ENCODE data around the gene GRK5.
A peak's percentile ranks its signal among the peaks of the same experiment; 100 is the strongest.

Gene GRK5

DNA sequence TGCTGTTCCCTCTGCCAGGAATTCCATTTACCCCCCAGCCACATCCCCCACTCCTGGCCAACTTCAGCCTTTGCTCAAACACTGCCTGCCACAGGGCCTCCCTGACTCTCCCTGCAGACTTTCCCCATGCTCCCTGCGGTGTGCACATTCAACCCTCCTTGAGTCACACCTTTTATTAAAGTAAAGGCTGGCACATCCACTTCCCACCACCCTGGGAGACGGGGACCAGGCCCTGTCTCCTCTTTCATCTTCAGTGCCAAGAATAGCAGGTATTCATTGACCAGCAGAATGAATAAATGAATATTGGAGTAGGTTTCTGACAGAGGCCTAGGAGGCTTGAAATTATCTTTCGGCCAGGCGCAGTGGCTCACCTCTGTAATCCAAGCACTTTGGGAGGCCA is 91.4 kb downstream of the GRK5 start:
- TF ChIP-seq CTCF (conservative IDR thresholded peaks at IDR 0.05): no peak
- H3K27ac ChIP-seq: no peak overlapping the region

GRCh38 chr10:119299531-119299930 is 92.2 kb downstream of the GRK5 start:
- TF ChIP-seq CTCF (conservative IDR thresholded peaks at IDR 0.05): peak; percentile 26
- peak overlapping the region; percentile 40 for H3K27ac ChIP-seq

DNA sequence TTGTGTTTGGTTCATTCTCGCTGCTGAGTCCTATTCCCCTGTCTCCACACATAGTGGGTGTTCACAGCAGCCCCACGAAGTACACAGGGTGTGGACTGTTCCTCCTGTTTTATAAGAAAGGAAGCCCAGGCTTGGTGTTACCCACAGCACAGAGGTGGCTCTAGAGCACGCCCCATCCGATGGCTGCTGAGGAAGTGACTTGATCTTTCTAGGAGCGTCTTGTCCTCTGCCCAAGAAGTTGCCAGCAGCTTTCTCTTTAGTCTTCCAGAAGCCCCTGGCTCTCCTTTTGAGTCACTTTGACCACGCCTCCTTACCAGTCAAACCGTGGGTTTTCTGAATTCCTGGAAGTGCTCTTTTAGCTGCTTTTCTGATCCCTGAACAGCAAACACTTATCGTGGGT is 94.0 kb downstream of the GRK5 start:
- no peak for TF ChIP-seq CTCF (conservative IDR thresholded peaks at IDR 0.05)
- H3K27ac ChIP-seq: no peak overlapping the region

- no peak overlapping the region for H3K27ac ChIP-seq
- TF ChIP-seq CTCF (conservative IDR thresholded peaks at IDR 0.05): no peak
Measured at GRCh38 chr10:119302172-119302571, 94.8 kb downstream of the GRK5 start.

GRCh38 chr10:119302591-119303253 is 95.4 kb downstream of the GRK5 start:
- H3K27ac ChIP-seq: no peak overlapping the region
- TF ChIP-seq CTCF (conservative IDR thresholded peaks at IDR 0.05): no peak

- TF ChIP-seq CTCF (conservative IDR thresholded peaks at IDR 0.05): no peak
- H3K27ac ChIP-seq: no peak overlapping the region
Measured at GRCh38 chr10:119303886-119304285, 96.5 kb downstream of the GRK5 start.

- TF ChIP-seq CTCF (conservative IDR thresholded peaks at IDR 0.05): no peak
- no peak overlapping the region for H3K27ac ChIP-seq
Measured at GRCh38 chr10:119304541-119304940, 97.2 kb downstream of the GRK5 start.
